Esophagus muscularis mucosa (tissue), 3 donors: ENCODE measurements around the gene CLUH.

Experiments used
- CTCF ChIP-seq, 3 experiments: fragments of 200-600 bp in 2 of 3; fragments of 450-650 bp in 1 of 3; sonication (generic) in 2 of 3; IDR thresholded peaks; one replicate each; pipeline ENCODE4 v1.5.1; 2017 to 2019; ENCODE audit warnings: antibody characterized with exemption in 3 of 3, mild to moderate bottlenecking in 2 of 3, moderate library complexity in 1 of 3
- POLR2A ChIP-seq: fragments of 450-650 bp; IDR thresholded peaks from one replicate; pipeline ENCODE4 v1.6.1; 2017; ENCODE audit warnings: antibody characterized with exemption, moderate library complexity, mild to moderate bottlenecking, low read depth
- POLR2AphosphoS5 ChIP-seq, 2 donors: sonication (generic); formaldehyde crosslinking; IDR thresholded peaks; one replicate each; pipeline ENCODE4 v1.6.1; 2017; ENCODE audit warnings: antibody characterized with exemption in 2 of 2

- TF ChIP-seq CTCF (IDR thresholded peaks at IDR 0.05) (no peak), POLR2A (no peak), POLR2AphosphoS5 (IDR thresholded peaks at IDR 0.05) (no peak)
Observed at GRCh38 chr17:2656283-2656682, 55.3 kb downstream of the CLUH start.
